Stomach smooth muscle (tissue), 2 donors: Measurements from ENCODE around the gene TRIM72.

Experiments used
- H3K27ac ChIP-seq: one replicate; pipeline ENCODE4 v1.7.0; 2013; ENCODE audit warnings: mild to moderate bottlenecking, low read length, inconsistent platforms
- H3K27me3 ChIP-seq, 2 donors: one replicate each; pipeline ENCODE4 v1.7.0; 2013; ENCODE audit warnings: low read length in 2 of 2; ENCODE audit not compliant: insufficient read depth in 2 of 2, control insufficient read depth in 1 of 2
- H3K36me3 ChIP-seq, 2 donors: one replicate each; pipeline ENCODE4 v1.7.0; 2013; ENCODE audit warnings: low read length in 2 of 2; ENCODE audit not compliant: control insufficient read depth in 2 of 2, insufficient read depth in 2 of 2
- H3K4me1 ChIP-seq: one replicate; pipeline ENCODE4 v1.7.0; 2013; ENCODE audit warnings: low read length; ENCODE audit not compliant: control insufficient read depth, insufficient read depth
- H3K4me3 ChIP-seq, 2 donors: one replicate each; pipeline ENCODE4 v1.7.0; 2013; ENCODE audit warnings: low read length in 2 of 2
- H3K9ac ChIP-seq, 2 donors: one replicate each; pipeline ENCODE4 v1.7.0; 2013; ENCODE audit warnings: low read length in 2 of 2, mild to moderate bottlenecking in 1 of 2
- H3K9me3 ChIP-seq, 2 donors: one replicate each; pipeline ENCODE4 v1.7.0; 2013; ENCODE audit warnings: low read length in 2 of 2; ENCODE audit not compliant: control insufficient read depth in 2 of 2
- donor health status: healthy.
- donor health status: Pancreatic carcinoma.

TRIM72 gene

DNA sequence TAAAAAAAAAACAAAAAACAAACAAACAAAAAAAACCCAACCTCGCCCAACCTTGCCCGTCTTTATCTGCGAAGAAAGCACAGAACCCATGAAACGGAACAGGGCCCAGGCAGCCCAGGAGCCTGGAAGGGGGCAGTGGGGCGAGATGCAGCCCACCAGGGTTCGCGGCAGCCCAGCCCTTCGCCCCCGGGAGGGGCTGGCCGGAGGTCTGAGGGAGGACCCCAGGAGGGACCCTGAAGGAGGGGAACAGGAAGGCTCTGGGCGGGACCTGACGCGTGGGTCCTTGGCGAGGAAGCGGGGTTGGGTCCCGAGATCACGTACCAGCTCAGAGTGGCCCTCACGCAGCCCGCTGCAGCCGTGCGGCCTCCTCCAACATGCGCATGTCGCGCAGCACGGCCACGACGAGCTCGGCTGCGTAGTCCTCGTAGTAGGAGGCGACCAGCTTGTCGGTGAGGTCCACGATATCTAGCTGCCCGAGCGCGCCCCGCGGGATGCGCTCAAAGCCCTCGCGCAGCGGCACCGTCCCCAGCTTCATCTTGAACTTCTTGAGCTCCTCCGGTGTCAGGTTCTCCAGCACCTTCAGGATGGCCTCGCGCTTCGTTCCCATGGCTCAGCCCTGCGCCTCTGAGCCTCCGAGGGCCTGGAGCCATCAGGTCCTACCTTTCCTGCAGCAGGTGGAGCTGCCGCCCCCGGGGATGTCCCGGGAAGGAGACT lies 2.7 kb downstream of the TRIM72 start, which contains the start of gene PYDC1:
Gene PYDC1 (minus strand): TSS at position 714 of the 714 bp plus-strand sequence. CDS start 107 bp downstream, at position 607.
- Histone ChIP-seq H3K27me3 (peaks cover 41 to 46% of the 10 kb centered on the region in 2 donors), H3K27ac (no peak within 1 kb of the TSS), H3K4me3 (peak within 1 kb of the TSS; percentile 58 to 67), H3K9me3 (no peaks in the 10 kb centered on the region), H3K9ac (peak within 1 kb of the TSS in 1 of 2 donors; percentile 22), H3K36me3 (no peaks in the 10 kb centered on the region), H3K4me1 (peaks cover 28% of the 10 kb centered on the region)

DNA sequence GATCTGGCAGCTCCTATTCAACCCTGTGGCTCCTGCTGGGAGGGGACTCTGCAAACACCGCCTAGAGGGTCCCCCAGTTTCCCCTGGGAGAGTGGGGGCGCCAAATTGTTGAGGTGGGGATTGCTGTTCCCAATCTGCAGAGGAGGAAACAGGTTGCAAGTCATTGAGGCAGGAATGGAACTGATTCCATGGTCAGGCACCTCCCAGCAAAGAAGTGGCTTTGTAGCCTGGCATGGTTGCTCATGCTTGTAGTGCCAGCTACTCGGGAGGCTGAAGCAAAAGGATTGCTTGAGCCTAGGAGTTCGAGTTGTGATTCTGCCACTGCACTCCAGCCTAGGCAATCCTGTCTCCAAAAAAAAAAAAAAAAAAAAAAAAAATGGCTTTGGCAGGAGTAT lies 3.2 kb downstream of the TRIM72 start:
- Histone ChIP-seq H3K27ac (no peak overlapping the region), H3K9me3 (no peaks in the 10 kb centered on the region), H3K4me1 (peaks cover 28% of the 10 kb centered on the region), H3K9ac (no peak overlapping the region), H3K36me3 (no peaks in the 10 kb centered on the region), H3K4me3 (peak overlapping the region in 1 of 2 donors; percentile 55), H3K27me3 (peaks cover 44 to 46% of the 10 kb centered on the region in 2 donors)

DNA sequence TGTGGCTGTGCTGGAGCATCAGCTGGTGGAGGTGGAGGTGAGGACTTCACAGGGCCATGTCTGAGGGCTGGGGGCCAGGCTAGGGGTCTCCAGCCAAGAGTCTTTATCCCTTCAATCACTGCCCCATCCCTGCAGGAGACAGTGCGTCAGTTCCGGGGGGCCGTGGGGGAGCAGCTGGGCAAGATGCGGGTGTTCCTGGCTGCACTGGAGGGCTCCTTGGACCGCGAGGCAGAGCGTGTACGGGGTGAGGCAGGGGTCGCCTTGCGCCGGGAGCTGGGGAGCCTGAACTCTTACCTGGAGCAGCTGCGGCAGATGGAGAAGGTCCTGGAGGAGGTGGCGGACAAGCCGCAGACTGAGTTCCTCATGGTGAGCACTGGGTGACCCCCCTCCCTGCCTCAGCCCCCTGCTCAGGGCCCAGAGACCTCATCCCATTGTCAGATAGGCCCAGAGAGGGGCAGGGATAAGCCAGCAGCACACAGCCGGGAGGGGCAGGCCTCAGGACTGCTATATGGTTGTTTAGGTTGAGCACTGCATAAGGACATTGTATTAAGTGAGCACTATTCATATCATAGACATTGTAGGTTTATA lies 5.3 kb downstream of the TRIM72 start:
- Histone ChIP-seq H3K4me3 (no peak overlapping the region), H3K36me3 (no peaks in the 10 kb centered on the region), H3K9me3 (no peaks in the 10 kb centered on the region), H3K4me1 (peaks cover 28% of the 10 kb centered on the region), H3K9ac (no peak overlapping the region), H3K27me3 (peaks cover 42 to 46% of the 10 kb centered on the region in 2 donors), H3K27ac (no peak overlapping the region)

- Histone ChIP-seq H3K4me1 (peaks cover 7% of the 10 kb centered on the region), H3K36me3 (no peaks in the 10 kb centered on the region), H3K9ac (no peak overlapping the region), H3K9me3 (no peaks in the 10 kb centered on the region), H3K4me3 (no peak overlapping the region), H3K27ac (no peak overlapping the region), H3K27me3 (peaks cover 26 to 31% of the 10 kb centered on the region in 2 donors)
Measured at GRCh38 chr16:31221357-31222160, 7.6 kb downstream of the TRIM72 start.

- Histone ChIP-seq H3K27ac (no peak overlapping the region), H3K9ac (no peak overlapping the region)
Measured at GRCh38 chr16:31223044-31223443, 9.1 kb downstream of the TRIM72 start.

DNA sequence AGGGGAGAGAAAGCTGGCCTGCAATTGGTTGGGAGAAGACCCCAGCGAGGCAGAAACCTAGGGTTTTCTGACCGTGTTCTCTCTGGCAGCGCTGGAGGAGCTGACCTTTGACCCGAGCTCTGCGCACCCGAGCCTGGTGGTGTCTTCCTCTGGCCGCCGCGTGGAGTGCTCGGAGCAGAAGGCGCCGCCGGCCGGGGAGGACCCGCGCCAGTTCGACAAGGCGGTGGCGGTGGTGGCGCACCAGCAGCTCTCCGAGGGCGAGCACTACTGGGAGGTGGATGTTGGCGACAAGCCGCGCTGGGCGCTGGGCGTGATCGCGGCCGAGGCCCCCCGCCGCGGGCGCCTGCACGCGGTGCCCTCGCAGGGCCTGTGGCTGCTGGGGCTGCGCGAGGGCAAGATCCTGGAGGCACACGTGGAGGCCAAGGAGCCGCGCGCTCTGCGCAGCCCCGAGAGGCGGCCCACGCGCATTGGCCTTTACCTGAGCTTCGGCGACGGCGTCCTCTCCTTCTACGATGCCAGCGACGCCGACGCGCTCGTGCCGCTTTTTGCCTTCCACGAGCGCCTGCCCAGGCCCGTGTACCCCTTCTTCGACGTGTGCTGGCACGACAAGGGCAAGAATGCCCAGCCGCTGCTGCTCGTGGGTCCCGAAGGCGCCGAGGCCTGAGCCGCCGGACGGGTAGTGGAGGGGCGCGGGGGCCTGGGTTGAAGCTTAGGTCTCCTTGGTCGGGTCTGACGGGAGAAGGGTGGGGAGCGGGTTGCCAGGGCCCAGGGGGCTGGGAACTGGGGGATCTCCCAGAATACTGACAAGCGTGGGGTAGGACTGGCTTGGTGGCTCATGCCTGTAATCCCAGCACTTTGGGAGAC lies 10.4 kb downstream of the TRIM72 start:
- H3K36me3 ChIP-seq: no peaks in the 10 kb centered on the region
- H3K27ac ChIP-seq: no peak overlapping the region
- no peaks in the 10 kb centered on the region for H3K9me3 ChIP-seq
- no peak overlapping the region for H3K9ac ChIP-seq
- no peak overlapping the region for H3K4me3 ChIP-seq
- peaks cover 0 to 12% of the 10 kb centered on the region in 2 donors for H3K27me3 ChIP-seq
- H3K4me1 ChIP-seq: peaks cover 2% of the 10 kb centered on the region

More at GRCh38 chr16:31223044-31223443, 9.1 kb downstream of the TRIM72 start:
- Histone ChIP-seq H3K4me1 (no peaks in the 10 kb centered on the region), H3K36me3 (no peaks in the 10 kb centered on the region), H3K27me3 (peaks cover 12 to 20% of the 10 kb centered on the region in 2 donors), H3K9me3 (no peaks in the 10 kb centered on the region), H3K4me3 (no peak overlapping the region)

DNA sequence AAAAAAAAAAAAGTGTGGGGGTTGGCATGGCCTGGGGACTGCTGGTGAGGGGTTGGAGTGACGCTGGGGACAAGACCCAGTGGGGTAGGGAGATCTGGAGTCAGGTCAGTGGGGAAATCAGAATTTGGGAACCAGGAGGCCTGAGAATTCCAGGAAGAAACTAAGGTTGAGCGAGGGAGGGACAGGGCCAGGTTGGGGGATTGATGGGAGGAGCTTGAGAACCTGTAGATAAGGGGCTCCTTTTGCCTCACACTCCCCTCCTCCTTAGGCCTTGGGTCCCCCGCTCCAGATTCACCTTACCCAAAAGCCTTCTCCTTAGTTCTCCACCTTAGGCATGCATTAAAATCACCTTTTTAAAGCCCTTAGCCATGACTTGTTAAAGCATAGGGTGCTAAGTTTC lies 11.3 kb downstream of the TRIM72 start:
- Histone ChIP-seq H3K36me3 (no peaks in the 10 kb centered on the region), H3K27me3 (peaks cover 0 to 10% of the 10 kb centered on the region in 2 donors), H3K4me3 (no peak overlapping the region), H3K9ac (no peak overlapping the region), H3K27ac (no peak overlapping the region), H3K9me3 (no peaks in the 10 kb centered on the region), H3K4me1 (peaks cover 3% of the 10 kb centered on the region)

DNA sequence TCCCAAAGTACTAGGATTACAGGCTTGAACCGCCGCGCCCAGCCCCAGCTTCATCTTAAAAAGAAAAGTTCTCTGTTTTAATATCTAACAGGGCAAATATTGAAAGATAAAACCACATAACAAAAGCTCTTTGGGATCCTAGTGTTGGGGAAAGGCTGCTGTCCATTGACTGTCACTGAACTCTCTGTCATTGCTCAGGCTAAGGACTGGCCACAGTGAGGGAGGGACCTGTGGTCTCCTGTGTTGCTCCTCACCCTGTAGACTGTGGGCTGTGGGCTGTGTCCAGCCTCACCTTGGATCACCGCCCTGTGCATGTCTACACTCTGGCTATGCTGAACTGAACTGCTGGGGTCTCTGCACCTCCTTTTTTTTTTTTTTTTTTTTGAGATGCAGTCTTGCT lies 14.3 kb downstream of the TRIM72 start:
- no peaks in the 10 kb centered on the region for H3K9me3 ChIP-seq
- no peaks in the 10 kb centered on the region for H3K27me3 ChIP-seq
- H3K36me3 ChIP-seq: no peaks in the 10 kb centered on the region
- H3K9ac ChIP-seq: no peak overlapping the region
- H3K4me1 ChIP-seq: peaks cover 3% of the 10 kb centered on the region
- H3K27ac ChIP-seq: no peak overlapping the region
- no peak overlapping the region for H3K4me3 ChIP-seq

- Histone ChIP-seq H3K36me3 (no peaks in the 10 kb centered on the region), H3K27ac (no peak overlapping the region), H3K9ac (no peak overlapping the region), H3K4me3 (no peak overlapping the region), H3K4me1 (peaks cover 3% of the 10 kb centered on the region), H3K27me3 (no peaks in the 10 kb centered on the region), H3K9me3 (no peaks in the 10 kb centered on the region)
Measured at GRCh38 chr16:31229501-31229900, 15.6 kb downstream of the TRIM72 start.

GRCh38 chr16:31238041-31238440 lies 24.1 kb downstream of the TRIM72 start:
- Histone ChIP-seq H3K4me1 (no peaks in the 10 kb centered on the region), H3K9ac (no peak overlapping the region), H3K4me3 (no peak overlapping the region), H3K27me3 (no peaks in the 10 kb centered on the region), H3K36me3 (no peaks in the 10 kb centered on the region), H3K27ac (no peak overlapping the region), H3K9me3 (no peaks in the 10 kb centered on the region)
